K562 (cell line): ENCODE results near the gene CEP68. TPM values are rescaled to one million over a fixed set of nuclear protein-coding genes. Genes with fewer than 3 reads are reported as not detected.

Source experiments
- CAMTA2 ChIP-seq: fragments of 250-450 bp; sonication (Bioruptor Pico); conservative IDR thresholded peaks from 2 replicates; pipeline ENCODE4 v1.5.1; 2022
- CHD2 ChIP-seq: IDR thresholded peaks from 2 replicates; pipeline ENCODE4 v1.6.1; 2011; ENCODE audit warnings: low read depth, low read length
- DPF2 ChIP-seq: fragments of 450-650 bp; IDR thresholded peaks from 2 replicates; pipeline ENCODE4 v1.6.1; 2016
- FOXP4 ChIP-seq: sonication (generic); formaldehyde crosslinking; IDR thresholded peaks from 2 replicates; pipeline ENCODE4 v1.8.0; 2022; ENCODE audit warnings: mild to moderate bottlenecking, missing genetic modification reagents, borderline replicate concordance
- HDAC8 ChIP-seq: fragments of 450-650 bp; IDR thresholded peaks from 2 replicates; pipeline ENCODE4 v1.6.1; 2016; ENCODE audit warnings: mild to moderate bottlenecking, missing genetic modification characterization, moderate library complexity, missing compliant biosample characterization
- KAT2B ChIP-seq: IDR thresholded peaks from one replicate; pipeline ENCODE4 v1.6.1; 2012; ENCODE audit warnings: low read depth, mild to moderate bottlenecking, control low read depth, inconsistent platforms, low read length, moderate library complexity
- KDM2B ChIP-seq: fragments of 250-450 bp; sonication (Bioruptor Pico); IDR thresholded peaks from 2 replicates; pipeline ENCODE4 v1.8.0; 2021; ENCODE audit warnings: mild to moderate bottlenecking, moderate library complexity
- MBD2 ChIP-seq: sonication (generic); IDR thresholded peaks from 2 replicates; pipeline ENCODE4 v1.6.1; 2016; ENCODE audit warnings: low read depth, borderline replicate concordance
- RAD51 ChIP-seq: fragments of 450-650 bp; IDR thresholded peaks from 2 replicates; pipeline ENCODE4 v1.7.1; 2016; ENCODE audit warnings: low read depth, mild to moderate bottlenecking, borderline replicate concordance
- SETDB1 ChIP-seq: IDR thresholded peaks from one replicate; pipeline ENCODE4 v1.6.1; 2012; ENCODE audit warnings: low read length, control low read depth, inconsistent platforms
- SMAD1 ChIP-seq: fragments of 150-350 bp; IDR thresholded peaks from 2 replicates; pipeline ENCODE4 v1.6.1; 2014; ENCODE audit warnings: low read length, low read depth; ENCODE audit not compliant: partially characterized antibody
- SRSF9 ChIP-seq: fragments of 200-400 bp; formaldehyde crosslinking; IDR thresholded peaks from 2 replicates; pipeline ENCODE4 v1.6.1; 2017; ENCODE audit warnings: low read depth, low read length, borderline replicate concordance
- ZNF318 ChIP-seq, 2 experiments: fragments of 450-650 bp; IDR thresholded peaks; 2 replicates each; pipeline ENCODE4 v1.6.1; 2016; ENCODE audit warnings: mild to moderate bottlenecking in 2 of 2, borderline replicate concordance in 1 of 2, low read depth in 1 of 2, moderate library complexity in 1 of 2
- ZNF354B ChIP-seq: fragments of 250-450 bp; sonication (Bioruptor Pico); IDR thresholded peaks from 2 replicates; pipeline ENCODE4 v1.4.0; 2020
- ZNF639 ChIP-seq, 2 experiments: fragments of 200-800 bp in 1 of 2; sonication (Bioruptor generic) in 1 of 2; sonication (generic) in 1 of 2; formaldehyde crosslinking in 1 of 2; IDR thresholded peaks in 1 of 2; conservative IDR thresholded peaks in 1 of 2; 2 replicates each; pipeline versions ENCODE4 v1.5.0 to v1.6.1; 2016 to 2020; ENCODE audit warnings: missing compliant biosample characterization in 1 of 2, missing genetic modification characterization in 1 of 2, missing genetic modification reagents in 1 of 2
- ZZZ3 ChIP-seq: fragments of 450-650 bp; IDR thresholded peaks from 2 replicates; pipeline ENCODE4 v1.6.1; 2016; ENCODE audit warnings: antibody characterized with exemption, mild to moderate bottlenecking, moderate library complexity
- polyA plus RNA-seq, 8 experiments: library from polyadenylated mRNA; depleted of rRNA in 4 of 8; stranded (reverse) in 5 of 8; unstranded in 3 of 8; fragments of >200 nt; fragmentation: Nextera tagmentation in 2 of 8; fragmentation: Illumina TruSeq in 1 of 8; extraction: Ambion mirVana in 2 of 8; extraction: Trizol in 1 of 8; gene quantifications; 2 replicates each; pipeline versions ENCODE4 v1.2.1 to v1.2.3, GENCODE V29; 2011 to 2014; ENCODE audit warnings: inconsistent platforms in 1 of 8, missing spikeins in 1 of 8
- total RNA-seq, 7 experiments: library from RNA; depleted of rRNA in 6 of 7; stranded (reverse); fragments of >200 nt in 6 of 7; fragmentation: Illumina TruSeq in 2 of 7; extraction: Trizol in 2 of 7; gene quantifications; 2 replicates each; pipeline versions ENCODE4 v1.2.1 to v1.2.3, GENCODE V29; 2011 to 2021; ENCODE audit warnings: low replicate concordance in 1 of 7

Gene CEP68
- total and polyA plus RNA-seq, 9 of the 15 experiments (the other 6 are each of a cell fraction or from before 2014, with no cell fraction given), result 1.4 to 8.5 (median 5.2) TPM

DNA sequence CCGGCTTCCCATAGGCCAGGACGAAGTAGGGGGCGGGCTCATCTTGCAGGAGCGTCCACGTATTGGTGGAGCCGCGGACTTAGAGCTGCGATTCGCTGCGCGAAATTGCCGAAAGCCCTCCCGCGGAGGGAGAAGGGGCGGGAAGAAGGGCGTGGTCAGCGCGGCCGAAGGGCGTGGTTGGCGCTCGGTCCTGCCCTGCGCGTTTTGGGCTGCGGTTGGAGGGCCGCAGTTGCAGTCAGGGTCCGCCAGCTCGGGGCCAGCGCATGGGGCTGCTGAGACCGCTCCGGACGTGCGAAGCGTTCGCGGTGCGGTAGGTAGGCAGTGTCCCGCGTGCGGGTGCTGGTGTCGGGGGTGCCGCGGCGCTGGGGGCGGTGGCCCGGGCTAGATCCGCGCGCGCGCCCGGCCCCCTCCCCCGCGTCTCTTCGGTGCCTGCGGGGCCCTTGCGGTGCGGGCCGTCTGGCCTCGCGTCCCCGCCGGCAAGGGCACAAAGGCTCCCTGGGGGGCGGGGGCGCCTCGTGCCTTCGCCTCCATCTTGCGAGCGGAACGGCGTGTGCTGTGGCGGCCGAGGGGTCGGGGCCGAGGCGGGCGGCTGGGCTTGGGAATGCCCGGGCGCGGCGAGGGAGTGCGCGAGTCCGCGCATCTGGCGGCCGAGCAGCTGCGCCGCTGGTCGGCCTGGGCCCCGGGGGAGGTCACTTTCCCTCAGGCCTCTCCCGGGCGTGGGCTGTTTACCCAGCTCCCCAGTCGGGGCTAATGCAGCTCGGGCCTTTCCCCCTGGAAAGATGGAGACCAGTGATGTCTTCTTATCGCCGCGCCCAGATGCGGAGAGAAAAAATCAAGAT is at the start of gene CEP68 (continued):
- no peak for TF ChIP-seq ZNF639 (CRISPR knock-in tag; conservative IDR thresholded peaks at IDR 0.05 in 1 of 2, IDR thresholded peaks at IDR 0.05 in 1 of 2)
- no peak for TF ChIP-seq ZNF354B
- no peak for TF ChIP-seq SMAD1
- no peak for TF ChIP-seq KDM2B
- TF ChIP-seq SETDB1, result no peak
- no peak for TF ChIP-seq SRSF9
- TF ChIP-seq CAMTA2, result no peak
- no peak; the same call in 1 of the 2 replicates for TF ChIP-seq DPF2
- peak; percentile 83 for TF ChIP-seq CHD2
- 0 out of 2 replicates have a peak, but pooled peaks have one; percentile 62 for TF ChIP-seq HDAC8 (tag)
- TF ChIP-seq ZNF318 (IDR thresholded peaks at IDR 0.05; ENCODE audit: borderline replicate concordance in 1 of 2, low read depth in 1 of 2), result no peak
- no peak for TF ChIP-seq FOXP4 (CRISPR knock-in tag)
- TF ChIP-seq MBD2, result peak; percentile 97
- TF ChIP-seq KAT2B, result no peak
- TF ChIP-seq RAD51, result no peak
- no peak for TF ChIP-seq ZZZ3
